GM18870 (cell line): Measurements from ENCODE around the gene INPP4B.

ENCODE experiments used
- ATAC-seq: cut with Tn5 transposase; IDR thresholded peaks from one replicate; pipeline ENCODE4 v1.9.1; 2021; ENCODE audit warnings: moderate library complexity; ENCODE audit not compliant: unreplicated experiment

INPP4B gene

DNA sequence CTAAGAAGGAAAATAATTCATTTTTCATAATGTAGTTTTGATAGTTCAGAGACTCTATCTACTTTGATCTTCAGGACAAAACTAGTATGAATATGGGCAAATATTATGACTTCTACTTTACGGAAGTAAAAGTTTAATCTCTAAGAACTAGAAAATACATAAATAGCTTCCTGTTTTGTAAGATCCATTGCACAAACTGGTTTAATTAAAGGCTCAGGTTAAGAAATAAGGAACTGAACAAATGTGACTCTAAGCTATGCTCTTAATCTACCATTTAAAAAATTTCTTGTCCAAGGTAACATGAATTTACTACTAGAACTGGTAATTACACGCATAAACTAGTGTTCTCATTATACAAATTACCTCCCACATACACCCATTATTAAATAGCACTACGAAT lies 360.6 kb downstream of the INPP4B start:
- ATAC-seq, result no peak

- ATAC-seq, result no peak
Observed at GRCh38 chr4:142480244-142480643, 365.9 kb downstream of the INPP4B start.

- no peak for ATAC-seq
Observed at GRCh38 chr4:142475663-142476062, 370.4 kb downstream of the INPP4B start.

- no peak for ATAC-seq
Observed at GRCh38 chr4:142474398-142475087, 371.6 kb downstream of the INPP4B start.

GRCh38 chr4:142473960-142474338 lies 372.2 kb downstream of the INPP4B start:
- ATAC-seq, result no peak

GRCh38 chr4:142473218-142473959 lies 372.7 kb downstream of the INPP4B start:
- ATAC-seq, result no peak

- no peak for ATAC-seq
Observed at GRCh38 chr4:142467088-142467487, 379.0 kb downstream of the INPP4B start.

DNA sequence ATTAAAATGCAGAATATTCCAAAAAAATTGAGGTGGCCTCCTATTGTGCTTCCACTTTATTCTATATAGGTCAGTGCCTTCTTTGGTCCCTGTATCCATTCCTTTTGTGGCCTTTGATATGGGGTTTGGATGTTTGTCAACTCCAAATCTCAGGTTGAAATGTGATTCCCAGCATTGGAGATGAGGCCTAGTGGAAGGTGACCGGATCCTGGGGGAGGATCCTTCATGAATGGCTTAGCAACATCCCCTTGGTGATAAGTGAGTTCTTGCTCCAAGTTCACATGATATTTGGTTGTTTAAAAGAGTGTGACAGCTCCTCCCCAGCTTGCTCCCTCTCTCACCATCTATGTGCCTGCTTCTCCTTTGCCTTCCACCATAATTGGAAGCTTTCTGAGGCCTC lies 380.6 kb downstream of the INPP4B start:
- no peak for ATAC-seq

DNA sequence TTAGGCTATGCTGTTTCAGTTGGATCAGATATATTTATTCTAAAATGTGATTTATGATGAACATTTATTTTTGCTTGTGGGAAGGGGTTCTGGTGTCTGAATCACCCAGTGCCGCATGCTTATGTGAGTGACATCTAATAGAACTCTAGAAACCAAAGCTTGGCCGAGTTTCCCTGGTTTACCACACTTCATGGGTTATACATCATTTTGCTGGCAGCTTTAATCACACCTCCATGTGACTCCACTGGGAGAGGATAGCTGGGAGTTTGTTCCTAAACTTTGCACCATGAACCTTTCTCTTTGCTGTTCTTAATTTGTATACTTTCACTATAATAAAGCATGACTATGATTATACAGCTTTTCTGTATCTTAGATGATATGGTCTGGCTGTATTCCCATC lies 382.9 kb downstream of the INPP4B start:
- ATAC-seq, result no peak

DNA sequence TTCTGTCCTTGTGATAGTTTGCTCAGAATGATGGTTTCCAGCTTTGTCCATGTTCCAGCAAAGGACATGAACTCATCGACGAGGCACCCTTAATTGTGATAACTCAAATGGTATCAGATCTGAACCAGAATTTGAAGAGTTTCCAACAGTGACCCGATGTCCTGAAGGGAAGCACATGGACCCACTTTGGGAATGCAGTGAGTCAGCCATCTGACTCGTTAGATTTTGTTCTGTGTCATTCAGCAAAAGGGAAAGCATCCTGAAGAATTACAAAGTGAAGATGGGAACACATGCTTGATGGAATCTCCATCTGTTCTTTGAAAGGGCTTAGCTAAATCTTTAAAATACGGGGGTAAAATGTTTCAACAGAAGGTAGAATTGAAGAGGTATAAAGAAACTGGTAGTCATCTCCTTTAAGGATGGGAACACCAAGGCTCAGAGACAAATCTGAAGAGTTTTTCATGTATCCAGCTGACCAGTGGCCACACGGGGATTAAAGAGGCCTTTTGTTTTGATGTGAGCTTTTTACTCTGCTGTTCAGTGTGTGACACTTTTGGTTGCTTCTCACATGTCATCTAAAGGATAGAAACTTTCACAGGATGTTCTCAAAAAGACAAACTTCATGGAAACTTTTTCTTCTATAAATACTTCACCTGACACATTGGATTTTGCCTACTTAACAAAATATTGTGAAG lies 393.8 kb downstream of the INPP4B start:
- no peak for ATAC-seq

- ATAC-seq, result no peak
Observed at GRCh38 chr4:142449771-142450373, 396.2 kb downstream of the INPP4B start.

DNA sequence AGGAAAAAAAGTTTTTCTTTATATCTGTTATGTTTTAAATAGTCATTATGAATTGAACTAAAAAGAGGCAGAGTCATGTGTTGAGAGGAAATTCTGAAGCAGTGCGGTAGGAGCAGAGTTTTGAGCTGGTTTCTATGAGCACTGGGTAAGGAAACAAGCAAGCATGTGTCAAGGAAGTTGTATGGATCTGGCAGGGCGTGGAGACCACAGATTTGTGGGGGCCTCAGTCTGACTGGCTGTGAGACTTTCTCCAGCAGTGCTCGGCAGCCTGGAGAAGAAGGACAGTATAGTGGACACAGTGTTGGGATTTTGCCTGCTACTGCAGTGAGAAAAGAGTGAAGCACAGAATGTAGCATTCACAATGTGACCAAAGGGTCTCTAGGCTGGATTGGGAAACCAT lies 399.1 kb downstream of the INPP4B start:
- no peak for ATAC-seq

- no peak for ATAC-seq
Observed at GRCh38 chr4:142443469-142443868, 402.6 kb downstream of the INPP4B start.

GRCh38 chr4:142440093-142440492 lies 406.0 kb downstream of the INPP4B start:
- ATAC-seq, result no peak

DNA sequence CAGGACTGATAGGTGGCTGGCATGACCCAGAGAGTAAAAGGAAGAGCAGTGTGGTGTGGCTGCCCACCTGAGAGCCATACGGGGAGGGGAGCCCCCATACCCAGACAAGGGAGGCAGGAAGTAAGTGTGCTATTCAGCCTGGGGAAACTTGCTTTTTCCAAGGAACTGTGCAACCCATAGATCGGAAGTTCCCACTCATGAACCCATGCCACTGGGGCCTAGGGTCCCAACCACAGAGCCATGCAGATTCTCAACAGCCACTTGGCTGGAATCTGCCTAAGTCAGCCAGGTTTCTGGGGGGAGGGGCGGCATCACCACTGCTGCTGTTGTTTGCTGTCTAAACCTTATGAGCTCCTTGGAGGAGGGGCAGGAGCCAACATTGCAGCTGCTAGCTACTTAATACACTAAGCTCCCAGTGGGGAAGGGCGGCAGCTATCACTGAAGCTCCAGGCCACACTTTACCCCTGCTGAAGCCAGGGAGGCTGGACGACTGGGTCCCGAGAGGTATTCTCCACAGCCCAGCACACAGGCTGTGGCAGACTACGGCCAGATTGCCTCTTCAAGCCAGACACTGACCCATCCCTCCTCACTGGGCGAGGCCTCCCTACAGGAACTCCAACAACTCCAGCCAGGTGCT lies 410.4 kb downstream of the INPP4B start:
- no peak for ATAC-seq

GRCh38 chr4:142434519-142435224 lies 411.4 kb downstream of the INPP4B start:
- no peak for ATAC-seq

GRCh38 chr4:142428715-142429114 lies 417.4 kb downstream of the INPP4B start:
- ATAC-seq, result no peak

GRCh38 chr4:142427456-142427855 lies 418.6 kb downstream of the INPP4B start:
- no peak for ATAC-seq

- ATAC-seq, result no peak
Observed at GRCh38 chr4:142423861-142424260, 422.2 kb downstream of the INPP4B start.

GRCh38 chr4:142420311-142421095 lies 425.6 kb downstream of the INPP4B start:
- ATAC-seq, result no peak
